NCI-H2081 treated with DMSO at 0.1 percent for 48 hours (cell line): ENCODE data around the gene AOX1.
"Not testable (repeated sequence)": the region's sequence is repeated elsewhere in the genome, so short reads cannot be mapped to it uniquely, and the experiment has no call there.

Source experiments
- DNase-seq: peaks from one replicate; lab custom pipeline; 2025; lab: John Stamatoyannopoulos, UW

The AOX1 gene

GRCh38 chr2:200627110-200627770 lies 41.4 kb downstream of the AOX1 start:
- no peak for DNase-seq

- not testable (repeated sequence) for DNase-seq
Observed at GRCh38 chr2:200628461-200628860, 42.6 kb downstream of the AOX1 start.

GRCh38 chr2:200631287-200631686 lies 45.5 kb downstream of the AOX1 start:
- DNase-seq, result no peak

- DNase-seq, result no peak
Observed at GRCh38 chr2:200634231-200634964, 48.6 kb downstream of the AOX1 start.

- DNase-seq, result no peak
Observed at GRCh38 chr2:200635251-200635650, 49.4 kb downstream of the AOX1 start.

GRCh38 chr2:200637901-200638300 lies 52.1 kb downstream of the AOX1 start:
- DNase-seq, result no peak

GRCh38 chr2:200640176-200640575 lies 54.4 kb downstream of the AOX1 start:
- no peak for DNase-seq

GRCh38 chr2:200640901-200641300 lies 55.1 kb downstream of the AOX1 start:
- DNase-seq, result no peak

- DNase-seq, result not testable (repeated sequence)
Observed at GRCh38 chr2:200648518-200649281, 62.9 kb downstream of the AOX1 start.

- DNase-seq, result no peak
Observed at GRCh38 chr2:200649724-200650123, 63.9 kb downstream of the AOX1 start.

- no peak for DNase-seq
Observed at GRCh38 chr2:200650195-200650594, 64.4 kb downstream of the AOX1 start.

- DNase-seq, result no peak
Observed at GRCh38 chr2:200652158-200652557, 66.3 kb downstream of the AOX1 start.

- no peak for DNase-seq
Observed at GRCh38 chr2:200653021-200653420, 67.2 kb downstream of the AOX1 start.

GRCh38 chr2:200654823-200655222 lies 69.0 kb downstream of the AOX1 start:
- no peak for DNase-seq

- DNase-seq, result no peak
Observed at GRCh38 chr2:200655918-200656580, 70.2 kb downstream of the AOX1 start.

- DNase-seq, result no peak
Observed at GRCh38 chr2:200658278-200658864, 72.6 kb downstream of the AOX1 start.

- DNase-seq, result no peak
Observed at GRCh38 chr2:200659410-200659809, 73.6 kb downstream of the AOX1 start.

GRCh38 chr2:200661477-200661876 lies 75.7 kb downstream of the AOX1 start:
- no peak for DNase-seq

- DNase-seq, result no peak
Observed at GRCh38 chr2:200662727-200663126, 76.9 kb downstream of the AOX1 start.

- no peak for DNase-seq
Observed at GRCh38 chr2:200664770-200665494, 79.1 kb downstream of the AOX1 start.
